Lower lobe of right lung (tissue), 2 donors: ENCODE data around the gene JAZF1. TPM values are rescaled to one million over a fixed set of nuclear protein-coding genes. Genes with fewer than 3 reads are reported as not detected.

Experiments
- ATAC-seq, 2 donors: fragments of 200-7000 bp; cut with Tn5 transposase; one replicate each; pipeline ENCODE4 v1.9.1; 2020 to 2022; ENCODE audit warnings: mild to moderate bottlenecking in 2 of 2, moderate library complexity in 2 of 2
- DNase-seq: peaks from one replicate; pipeline ENCODE4 v3.0.0-alpha.2; 2020
- H3K27ac ChIP-seq: fragments of 200-600 bp; one replicate; pipeline ENCODE4 v1.8.0; 2022
- H3K27me3 ChIP-seq: fragments of 200-600 bp; one replicate; pipeline ENCODE4 v1.8.0; 2022; ENCODE audit warnings: low read depth
- H3K36me3 ChIP-seq: fragments of 200-600 bp; one replicate; pipeline ENCODE4 v1.8.0; 2022; ENCODE audit warnings: mild to moderate bottlenecking
- H3K4me1 ChIP-seq: fragments of 200-600 bp; one replicate; pipeline ENCODE4 v1.8.0; 2022
- H3K4me3 ChIP-seq: fragments of 200-600 bp; one replicate; pipeline ENCODE4 v1.8.0; 2022; ENCODE audit warnings: mild to moderate bottlenecking
- H3K9me3 ChIP-seq: fragments of 200-600 bp; one replicate; pipeline ENCODE4 v1.8.0; 2022
- CTCF ChIP-seq: fragments of 200-600 bp; IDR thresholded peaks from one replicate; pipeline ENCODE4 v1.8.0; 2022; ENCODE audit warnings: antibody characterized with exemption, mild to moderate bottlenecking
- intact Hi-C: fragments of 100-400 bp; cut with DNase I; formaldehyde crosslinking; loops from one replicate; pipeline ENCODE4 v1.11.0; 2022
- total RNA-seq: library from RNA; stranded (reverse); fragmentation: NEBNext Ultra II Directional; extraction: Animal tissue kit (Norgen Biotek cat#: 25700); gene quantifications from one replicate; pipeline ENCODE4 v1.2.1, GENCODE V29; 2021
- donor health status: DM: no; HTN: yes; CAD: no; lungs with severe emphysema.

Gene JAZF1
- total RNA-seq, 1 donor from 2014 or later, result 19.4 TPM

GRCh38 chr7:28102797-28103196, 77.8 kb downstream of the JAZF1 start:
- intact Hi-C loops, result no loop called here
- no peak for TF ChIP-seq CTCF
- peak; percentile 74 to 81 for ATAC-seq
- no peak for DNase-seq
- H3K27ac ChIP-seq, result no peak overlapping the region
- no peaks in the 10 kb centered on the region for H3K36me3 ChIP-seq
- no peaks in the 10 kb centered on the region for H3K9me3 ChIP-seq
- H3K4me1 ChIP-seq, result no peaks in the 10 kb centered on the region
- no peak overlapping the region for H3K4me3 ChIP-seq
- no peaks in the 10 kb centered on the region for H3K27me3 ChIP-seq

GRCh38 chr7:28096713-28097112, 83.9 kb downstream of the JAZF1 start:
- DNase-seq, result no peak
- intact Hi-C loops, result no loop called here
- Histone ChIP-seq H3K27me3 (no peaks in the 10 kb centered on the region), H3K4me1 (peaks cover 9% of the 10 kb centered on the region), H3K4me3 (no peak overlapping the region), H3K27ac (no peak overlapping the region), H3K36me3 (no peaks in the 10 kb centered on the region), H3K9me3 (no peaks in the 10 kb centered on the region)
- peak; percentile 81 for TF ChIP-seq CTCF
- ATAC-seq, result peak; percentile 85 to 86

GRCh38 chr7:28095231-28095630, 85.4 kb downstream of the JAZF1 start:
- H3K4me3 ChIP-seq, result no peak overlapping the region
- no peaks in the 10 kb centered on the region for H3K36me3 ChIP-seq
- H3K27ac ChIP-seq, result no peak overlapping the region
- H3K27me3 ChIP-seq, result no peaks in the 10 kb centered on the region
- intact Hi-C loops, result no loop called here
- DNase-seq (no peak), ATAC-seq (no peak)
- H3K9me3 ChIP-seq, result no peaks in the 10 kb centered on the region
- no peak for TF ChIP-seq CTCF
- H3K4me1 ChIP-seq, result peaks cover 9% of the 10 kb centered on the region

- Histone ChIP-seq H3K4me3 (no peak overlapping the region), H3K4me1 (peaks cover 19% of the 10 kb centered on the region), H3K27me3 (no peaks in the 10 kb centered on the region), H3K9me3 (no peaks in the 10 kb centered on the region), H3K27ac (no peak overlapping the region), H3K36me3 (no peaks in the 10 kb centered on the region)
- peak; percentile 52 for TF ChIP-seq CTCF
- intact Hi-C loops, result no loop called here
- DNase-seq (peak; percentile 82), ATAC-seq (peak; percentile 50 to 56)
These were observed 86.9 kb downstream of the JAZF1 start for GRCh38 chr7:28093623-28094232.

- intact Hi-C loops, result no loop called here
- peaks cover 16% of the 10 kb centered on the region for H3K4me1 ChIP-seq
- DNase-seq (no peak), ATAC-seq (no peak)
- no peak for TF ChIP-seq CTCF
- no peak overlapping the region for H3K4me3 ChIP-seq
- no peaks in the 10 kb centered on the region for H3K9me3 ChIP-seq
- no peaks in the 10 kb centered on the region for H3K36me3 ChIP-seq
- no peak overlapping the region for H3K27ac ChIP-seq
- no peaks in the 10 kb centered on the region for H3K27me3 ChIP-seq
These were observed 89.4 kb downstream of the JAZF1 start for GRCh38 chr7:28091190-28091589.
